ENCODE results near the gene PSMD6. TPM values are rescaled to one million over a fixed set of nuclear protein-coding genes. Genes with fewer than 3 reads are reported as not detected.

Gene PSMD6
- total RNA-seq, 1 experiment from 2014 or later: 66.0 TPM

Other genes starting within 250 kb of the PSMD6 start
- gene C3orf49, start 204.2 kb downstream of the PSMD6 start, total RNA-seq (2014; rRNA removed; shearing (Covaris generic); ENCODE audit: low replicate concordance): not detected in 2 replicates
- gene THOC7, start 159.7 kb downstream of the PSMD6 start, total RNA-seq (2014; rRNA removed; shearing (Covaris generic); ENCODE audit: low replicate concordance): 84.0 and 186 TPM in 2 replicates
- gene ATXN7, start 159.6 kb downstream of the PSMD6 start, total RNA-seq (2014; rRNA removed; shearing (Covaris generic); ENCODE audit: low replicate concordance): 0.37 and 6.0 TPM in 2 replicates
- not detected in 2 replicates for gene SCAANT1, start 111.1 kb downstream of the PSMD6 start, total RNA-seq (2014; rRNA removed; shearing (Covaris generic); ENCODE audit: low replicate concordance)
- 0.40 TPM in 1 of 2 replicates, not detected in the other for gene PRICKLE2, start 202.0 kb upstream of the PSMD6 start, total RNA-seq (2014; rRNA removed; shearing (Covaris generic); ENCODE audit: low replicate concordance)